Astrocyte (in vitro differentiated cells and primary cell): Measurements from ENCODE around the gene ENSA. TPM values are rescaled to one million over a fixed set of nuclear protein-coding genes. Genes with fewer than 3 reads are reported as not detected.
A peak's percentile ranks its signal among the peaks of the same experiment; 100 is the strongest.
"Not testable (repeated sequence)": the region's sequence is repeated elsewhere in the genome, so short reads cannot be mapped to it uniquely, and the experiment has no call there.

Source experiments
- DNase-seq: peaks from one replicate; pipeline ENCODE4 v3.0.0-alpha.2; 2010; ENCODE audit warnings: low read depth
- FAIRE-seq: peaks from 2 replicates; lab custom pipeline; 2011; peaks lifted over from hg19 to GRCh38; lab: Jason Lieb, UNC
- H2AFZ ChIP-seq: 2 replicates; pipeline ENCODE4 v1.6.0; 2012; ENCODE audit warnings: low read depth, low read length, inconsistent platforms
- H3K27ac ChIP-seq: 2 replicates; pipeline ENCODE4 v1.5.1; 2011; ENCODE audit warnings: low read depth, low read length, inconsistent platforms
- H3K27me3 ChIP-seq: 2 replicates; pipeline ENCODE4 v1.6.0; 2011; ENCODE audit warnings: low read length, inconsistent platforms; ENCODE audit not compliant: insufficient read depth
- H3K36me3 ChIP-seq: 2 replicates; pipeline ENCODE4 v1.5.1; 2011; ENCODE audit warnings: low read length, inconsistent platforms; ENCODE audit not compliant: insufficient read depth
- H3K4me1 ChIP-seq: 2 replicates; pipeline ENCODE4 v1.5.1; 2011; ENCODE audit warnings: low read length, inconsistent platforms; ENCODE audit not compliant: insufficient read depth
- H3K4me2 ChIP-seq: 2 replicates; pipeline ENCODE4 v1.6.0; 2012; ENCODE audit warnings: low read length, inconsistent platforms
- H3K4me3 ChIP-seq: 2 replicates; pipeline ENCODE4 v1.5.1; 2011; ENCODE audit warnings: low read depth, mild to moderate bottlenecking, low read length, inconsistent platforms; ENCODE audit not compliant: insufficient read depth
- H3K79me2 ChIP-seq: 2 replicates; pipeline ENCODE4 v1.6.0; 2012; ENCODE audit warnings: mild to moderate bottlenecking, low read length, inconsistent platforms; ENCODE audit not compliant: insufficient read depth
- H3K9ac ChIP-seq: 2 replicates; pipeline ENCODE4 v1.6.0; 2012; ENCODE audit warnings: mild to moderate bottlenecking, low read length, inconsistent platforms
- H3K9me3 ChIP-seq: 2 replicates; pipeline ENCODE4 v1.5.1; 2012; ENCODE audit warnings: low read depth, mild to moderate bottlenecking, low read length, inconsistent platforms; ENCODE audit not compliant: insufficient read depth
- H4K20me1 ChIP-seq: 2 replicates; pipeline ENCODE4 v1.6.0; 2012; ENCODE audit warnings: low read length, inconsistent platforms; ENCODE audit not compliant: insufficient read depth
- H3K27ac Mint-ChIP-seq: one replicate; pipeline ENCODE4 v1.8.0; 2021; ENCODE audit warnings: mild to moderate bottlenecking, mixed read lengths; ENCODE audit not compliant: unreplicated experiment
- H3K27me3 Mint-ChIP-seq: one replicate; pipeline ENCODE4 v1.8.0; 2021; ENCODE audit warnings: low read depth, mixed read lengths; ENCODE audit not compliant: unreplicated experiment
- H3K36me3 Mint-ChIP-seq: one replicate; pipeline ENCODE4 v1.8.0; 2021; ENCODE audit warnings: low read depth, mixed read lengths; ENCODE audit not compliant: unreplicated experiment
- H3K4me1 Mint-ChIP-seq: one replicate; pipeline ENCODE4 v1.8.0; 2021; ENCODE audit warnings: low read depth, mixed read lengths; ENCODE audit not compliant: unreplicated experiment
- H3K4me3 Mint-ChIP-seq: one replicate; pipeline ENCODE4 v1.8.0; 2021; ENCODE audit warnings: mild to moderate bottlenecking, moderate library complexity, mixed read lengths; ENCODE audit not compliant: unreplicated experiment
- H3K9me3 Mint-ChIP-seq: one replicate; pipeline ENCODE4 v1.8.0; 2021; ENCODE audit warnings: mild to moderate bottlenecking, mixed read lengths; ENCODE audit not compliant: unreplicated experiment
- EZH2 ChIP-seq: IDR thresholded peaks from 2 replicates; pipeline ENCODE4 v1.6.1; 2012; ENCODE audit warnings: mild to moderate bottlenecking, low read length, inconsistent platforms; ENCODE audit not compliant: insufficient read depth
- total RNA-seq: library from RNA; stranded (reverse); gene quantifications from 2 replicates; pipeline ENCODE4 v1.2.1, GENCODE V29; 2021
- TF ChIP-seq, protein P1 (sequence below): IDR thresholded peaks from 2 replicates; pipeline ENCODE4 v1.5.1; 2011; ENCODE audit warnings: low read depth, mild to moderate bottlenecking, inconsistent platforms, low read length, moderate library complexity; ENCODE audit not compliant: insufficient read depth

The ENSA gene
- total RNA-seq, 1 donor from 2014 or later = 99.6 TPM

DNA sequence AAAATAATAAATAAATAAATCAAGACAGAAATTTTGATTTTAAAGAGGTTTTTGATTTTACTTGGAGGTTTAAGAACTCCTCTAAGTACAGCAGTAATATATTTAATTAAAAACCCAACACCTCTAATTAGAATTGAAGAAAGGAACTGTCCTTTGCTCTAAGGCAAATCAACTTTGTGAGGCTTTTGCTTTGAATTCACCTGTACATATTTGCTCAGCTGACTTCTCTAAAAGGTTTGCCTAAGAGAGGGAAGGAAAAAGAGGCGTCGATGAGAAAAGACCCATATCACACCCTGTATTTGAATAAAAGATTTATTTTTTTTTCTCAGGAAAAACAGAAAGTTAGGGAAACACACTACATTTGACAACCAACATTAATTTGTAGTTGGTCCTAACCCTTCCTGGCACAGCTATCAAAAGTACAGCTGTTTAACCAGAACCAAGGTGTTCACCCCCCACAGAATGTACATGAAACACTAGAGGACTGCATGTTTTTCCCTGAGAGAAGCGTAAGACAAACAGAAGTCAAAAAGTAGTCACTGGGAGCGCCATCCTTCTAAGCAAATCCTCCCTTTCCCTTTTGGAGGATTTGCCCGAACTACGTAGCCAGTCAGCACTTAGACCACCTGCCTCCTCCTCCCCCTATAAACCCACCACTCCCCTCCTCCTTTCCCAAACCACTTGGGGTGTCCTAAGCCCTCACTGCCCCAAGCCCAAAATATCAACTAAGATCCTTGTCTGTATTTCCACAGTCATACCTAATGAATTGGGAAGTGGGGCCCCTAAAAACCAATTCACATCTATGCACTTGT, 54.9 kb downstream of the ENSA start:
- Histone ChIP-seq H3K27ac (peak overlapping the region; percentile 98), H2AFZ (no peak overlapping the region), H3K4me1 (peaks cover 43% of the 10 kb centered on the region), H3K9ac (peak overlapping the region; percentile 98), H3K36me3 (peaks cover 56% of the 10 kb centered on the region), H3K79me2 (peaks cover 92% of the 10 kb centered on the region), H4K20me1 (peaks cover 91% of the 10 kb centered on the region), H3K9me3 (no peaks in the 10 kb centered on the region), H3K4me2 (peak overlapping the region; percentile 96), H3K27me3 (no peaks in the 10 kb centered on the region), H3K4me3 (peak overlapping the region; percentile 98)
- H3K27me3 Mint-ChIP-seq = no peaks in the 10 kb centered on the region
- peak overlapping the region; percentile 100 for H3K4me3 Mint-ChIP-seq
- FAIRE-seq = no peak
- H3K27ac Mint-ChIP-seq = peak overlapping the region; percentile 93
- no peak for TF ChIP-seq EZH2
- TF ChIP-seq, protein P1, sequence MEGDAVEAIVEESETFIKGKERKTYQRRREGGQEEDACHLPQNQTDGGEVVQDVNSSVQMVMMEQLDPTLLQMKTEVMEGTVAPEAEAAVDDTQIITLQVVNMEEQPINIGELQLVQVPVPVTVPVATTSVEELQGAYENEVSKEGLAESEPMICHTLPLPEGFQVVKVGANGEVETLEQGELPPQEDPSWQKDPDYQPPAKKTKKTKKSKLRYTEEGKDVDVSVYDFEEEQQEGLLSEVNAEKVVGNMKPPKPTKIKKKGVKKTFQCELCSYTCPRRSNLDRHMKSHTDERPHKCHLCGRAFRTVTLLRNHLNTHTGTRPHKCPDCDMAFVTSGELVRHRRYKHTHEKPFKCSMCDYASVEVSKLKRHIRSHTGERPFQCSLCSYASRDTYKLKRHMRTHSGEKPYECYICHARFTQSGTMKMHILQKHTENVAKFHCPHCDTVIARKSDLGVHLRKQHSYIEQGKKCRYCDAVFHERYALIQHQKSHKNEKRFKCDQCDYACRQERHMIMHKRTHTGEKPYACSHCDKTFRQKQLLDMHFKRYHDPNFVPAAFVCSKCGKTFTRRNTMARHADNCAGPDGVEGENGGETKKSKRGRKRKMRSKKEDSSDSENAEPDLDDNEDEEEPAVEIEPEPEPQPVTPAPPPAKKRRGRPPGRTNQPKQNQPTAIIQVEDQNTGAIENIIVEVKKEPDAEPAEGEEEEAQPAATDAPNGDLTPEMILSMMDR = no peak
- no peak for DNase-seq
- peaks cover 30% of the 10 kb centered on the region for H3K4me1 Mint-ChIP-seq
- no peaks in the 10 kb centered on the region for H3K9me3 Mint-ChIP-seq
- H3K36me3 Mint-ChIP-seq = peaks cover 51% of the 10 kb centered on the region

DNA sequence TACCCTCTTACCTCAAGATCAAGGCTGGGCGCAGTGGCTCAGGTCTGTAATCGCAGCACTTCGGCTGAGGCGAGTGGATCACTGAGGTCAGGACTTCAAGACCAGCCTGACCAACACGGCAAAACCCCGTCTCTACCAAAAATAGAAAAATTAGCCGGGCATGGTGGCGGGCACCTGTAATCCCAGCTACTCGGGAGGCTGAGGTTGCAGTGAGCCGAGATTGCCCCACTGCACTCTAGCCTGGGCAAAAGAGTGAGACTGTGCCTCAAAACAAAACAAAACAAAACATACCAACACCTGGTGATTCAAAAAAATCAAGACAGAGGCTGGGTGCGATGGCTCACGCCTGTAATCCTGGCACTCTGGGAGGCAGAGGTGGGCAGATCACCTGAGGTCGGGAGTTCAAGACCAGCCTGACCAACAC, 55.8 kb downstream of the ENSA start:
- H3K36me3 ChIP-seq = peaks cover 56% of the 10 kb centered on the region
- not testable (repeated sequence) for DNase-seq
- peak overlapping the region; percentile 99 for H3K27ac Mint-ChIP-seq

DNA sequence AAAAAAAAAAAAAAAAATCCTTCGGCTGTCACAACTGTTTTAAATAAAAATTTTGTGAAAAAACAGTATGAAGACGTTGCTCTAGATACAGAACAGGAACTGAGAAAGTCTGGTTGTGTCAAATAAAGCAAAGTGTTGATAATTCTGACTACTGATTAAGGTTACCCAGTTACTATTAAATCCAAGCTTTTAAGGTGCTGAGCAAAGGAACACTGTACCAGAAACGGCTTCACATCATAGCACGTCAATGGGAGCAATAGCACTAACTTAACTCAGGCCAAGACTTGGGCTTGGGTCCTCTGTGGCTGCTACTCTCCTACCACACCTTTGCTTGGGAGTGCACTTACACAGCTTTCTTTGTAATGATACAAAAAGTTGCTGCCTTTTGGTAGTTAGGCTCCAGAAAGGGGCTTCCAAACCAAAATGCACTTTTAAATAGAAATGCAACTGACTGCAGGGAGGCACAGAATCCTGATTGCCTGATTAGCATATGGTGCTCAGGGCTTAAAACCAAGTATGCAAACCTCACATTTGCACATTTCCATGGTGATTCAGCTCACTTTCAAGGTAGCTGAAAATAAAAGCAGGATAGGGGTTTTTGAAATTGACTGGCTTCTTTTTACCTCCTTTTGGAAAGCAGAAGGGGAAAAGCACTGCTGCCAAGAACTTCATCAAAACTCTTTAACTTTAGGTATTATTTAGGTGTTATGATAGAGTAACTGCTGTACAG, 56.3 kb downstream of the ENSA start:
- Mint-ChIP-seq H3K36me3 (peaks cover 46% of the 10 kb centered on the region), H3K4me1 (peaks cover 40% of the 10 kb centered on the region), H3K9me3 (no peaks in the 10 kb centered on the region), H3K27ac (peak overlapping the region; percentile 99), H3K27me3 (no peaks in the 10 kb centered on the region), H3K4me3 (peak overlapping the region; percentile 100)
- peaks cover 88% of the 10 kb centered on the region for H4K20me1 ChIP-seq
- H3K27ac ChIP-seq = peak overlapping the region; percentile 54
- peaks cover 80% of the 10 kb centered on the region for H3K79me2 ChIP-seq
- peaks cover 53% of the 10 kb centered on the region for H3K36me3 ChIP-seq
- no peak for FAIRE-seq
- no peak overlapping the region for H2AFZ ChIP-seq
- H3K9me3 ChIP-seq = no peaks in the 10 kb centered on the region
- no peak for DNase-seq
- H3K4me2 ChIP-seq = peak overlapping the region; percentile 68
- H3K9ac ChIP-seq = peak overlapping the region; percentile 40
- TF ChIP-seq EZH2 = no peak
- TF ChIP-seq, protein P1 = no peak
- H3K4me1 ChIP-seq = peaks cover 55% of the 10 kb centered on the region
- no peaks in the 10 kb centered on the region for H3K27me3 ChIP-seq
- peak overlapping the region; percentile 35 for H3K4me3 ChIP-seq

More for the DNA sequence above, 55.8 kb downstream of the ENSA start:
- Histone ChIP-seq H3K4me2 (peak overlapping the region; percentile 68), H3K4me1 (peaks cover 50% of the 10 kb centered on the region), H3K27ac (peak overlapping the region; percentile 54), H3K79me2 (peaks cover 85% of the 10 kb centered on the region), H4K20me1 (peaks cover 91% of the 10 kb centered on the region), H3K4me3 (peak overlapping the region; percentile 35), H3K9ac (peak overlapping the region; percentile 40)
- not testable (repeated sequence) for H3K27me3 Mint-ChIP-seq, H3K27me3 ChIP-seq, H3K9me3 ChIP-seq, H2AFZ ChIP-seq, FAIRE-seq, H3K9me3 Mint-ChIP-seq
- Mint-ChIP-seq H3K4me1 (peaks cover 35% of the 10 kb centered on the region), H3K36me3 (peaks cover 52% of the 10 kb centered on the region), H3K4me3 (peak overlapping the region; percentile 100)

Other genes starting within 250 kb of the ENSA start
- gene TARS2, start 142.2 kb downstream of the ENSA start, total RNA-seq = 15.5 and 15.7 TPM in 2 replicates
- gene ECM1, start 121.5 kb downstream of the ENSA start, total RNA-seq = 26.0 and 27.4 TPM in 2 replicates
- 0.43 TPM in 1 of 2 replicates, not detected in the other for gene FALEC, start 113.9 kb downstream of the ENSA start, total RNA-seq
- gene ADAMTSL4, start 80.2 kb downstream of the ENSA start, total RNA-seq = 5.3 and 6.7 TPM in 2 replicates
- gene MCL1, start 50.0 kb downstream of the ENSA start, total RNA-seq = 196 and 210 TPM in 2 replicates
- 20.9 and 21.3 TPM in 2 replicates for gene GOLPH3L, start 67.5 kb upstream of the ENSA start, total RNA-seq
- gene HORMAD1, start 91.3 kb upstream of the ENSA start, total RNA-seq = not detected in 2 replicates
- 0.31 and 0.61 TPM in 2 replicates for gene CTSS, start 136.2 kb upstream of the ENSA start, total RNA-seq
- 3.9 and 4.0 TPM in 2 replicates for gene CTSK, start 178.6 kb upstream of the ENSA start, total RNA-seq
- gene ARNT, start 247.0 kb upstream of the ENSA start, total RNA-seq = 24.1 and 25.8 TPM in 2 replicates